ENCODE measurements around the gene XXYLT1.

Gene XXYLT1

GRCh38 chr3:195148549-195148948 lies 122.4 kb downstream of the XXYLT1 start:
- Histone ChIP-seq H3K4me3 (ENCODE audit: low read length) (no peak overlapping the region), H3K9ac (ENCODE audit: low read depth, low read length) (no peak overlapping the region)

GRCh38 chr3:195147649-195148080 lies 123.3 kb downstream of the XXYLT1 start:
- no peak overlapping the region for H3K4me2 ChIP-seq (ENCODE audit: low read length)
- H3K27me3 ChIP-seq (ENCODE audit: control insufficient read depth, insufficient read depth, low read length) = no peaks in the 10 kb centered on the region
- H3K36me3 ChIP-seq (ENCODE audit: insufficient read depth, low read length) = no peaks in the 10 kb centered on the region
- H3K9me3 ChIP-seq (replicated peaks; ENCODE audit: low read length) = no peaks in the 10 kb centered on the region
- peaks cover 9% of the 10 kb centered on the region for H3K4me1 ChIP-seq (ENCODE audit: control insufficient read depth, insufficient read depth, low read length)
- no peak overlapping the region for H3K4me3 ChIP-seq (ENCODE audit: low read length)
- no peak overlapping the region for H3K9ac ChIP-seq (ENCODE audit: low read depth, low read length)

More at GRCh38 chr3:195148549-195148948, 122.4 kb downstream of the XXYLT1 start:
- no peaks in the 10 kb centered on the region for H3K36me3 ChIP-seq (ENCODE audit: insufficient read depth, low read length)
- H3K9me3 ChIP-seq (replicated peaks; ENCODE audit: low read length) = no peaks in the 10 kb centered on the region
- H3K4me2 ChIP-seq (ENCODE audit: low read length) = no peak overlapping the region
- H3K4me1 ChIP-seq (ENCODE audit: control insufficient read depth, insufficient read depth, low read length) = peaks cover 9% of the 10 kb centered on the region
- H3K27me3 ChIP-seq (ENCODE audit: control insufficient read depth, insufficient read depth, low read length) = no peaks in the 10 kb centered on the region

GRCh38 chr3:195146131-195146530 lies 124.8 kb downstream of the XXYLT1 start:
- no peaks in the 10 kb centered on the region for H3K4me1 ChIP-seq (ENCODE audit: control insufficient read depth, insufficient read depth, low read length)
- H3K36me3 ChIP-seq (ENCODE audit: insufficient read depth, low read length) = no peaks in the 10 kb centered on the region
- no peak overlapping the region for H3K9ac ChIP-seq (ENCODE audit: low read depth, low read length)
- no peaks in the 10 kb centered on the region for H3K27me3 ChIP-seq (ENCODE audit: control insufficient read depth, insufficient read depth, low read length)
- H3K4me3 ChIP-seq (ENCODE audit: low read length) = no peak overlapping the region
- no peaks in the 10 kb centered on the region for H3K9me3 ChIP-seq (replicated peaks; ENCODE audit: low read length)
- H3K4me2 ChIP-seq (ENCODE audit: low read length) = no peak overlapping the region

- Histone ChIP-seq H3K9ac (ENCODE audit: low read depth, low read length) (no peak overlapping the region), H3K36me3 (ENCODE audit: insufficient read depth, low read length) (peaks cover 2% of the 10 kb centered on the region), H3K9me3 (replicated peaks; ENCODE audit: low read length) (no peaks in the 10 kb centered on the region), H3K4me2 (ENCODE audit: low read length) (no peak overlapping the region), H3K4me3 (ENCODE audit: low read length) (no peak overlapping the region), H3K27me3 (ENCODE audit: control insufficient read depth, insufficient read depth, low read length) (no peaks in the 10 kb centered on the region), H3K4me1 (ENCODE audit: control insufficient read depth, insufficient read depth, low read length) (no peaks in the 10 kb centered on the region)
Observed at GRCh38 chr3:195145579-195145978, 125.4 kb downstream of the XXYLT1 start.

DNA sequence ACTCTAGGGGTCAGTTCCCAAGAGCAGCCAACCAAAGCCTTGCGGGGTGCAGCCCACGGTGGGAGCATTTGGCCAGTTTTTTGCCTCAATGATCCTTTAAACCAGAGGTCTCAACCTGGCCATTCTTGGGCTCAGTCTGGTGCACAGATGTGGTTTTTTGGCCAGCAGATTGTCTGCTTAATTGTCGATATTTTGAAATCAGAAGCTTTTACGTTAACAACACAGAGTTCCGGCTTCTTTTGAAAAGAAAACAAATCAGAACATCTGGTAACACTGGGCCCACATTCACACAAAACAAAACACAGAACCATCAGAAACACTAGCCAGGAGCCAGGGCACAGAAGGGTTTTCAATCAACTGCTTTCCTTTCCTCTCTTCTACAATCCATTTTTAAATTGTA lies 127.7 kb downstream of the XXYLT1 start:
- no peak overlapping the region for H3K4me3 ChIP-seq (ENCODE audit: low read length)
- H3K4me1 ChIP-seq (ENCODE audit: control insufficient read depth, insufficient read depth, low read length) = no peaks in the 10 kb centered on the region
- no peaks in the 10 kb centered on the region for H3K9me3 ChIP-seq (replicated peaks; ENCODE audit: low read length)
- H3K4me2 ChIP-seq (ENCODE audit: low read length) = no peak overlapping the region
- no peak overlapping the region for H3K9ac ChIP-seq (ENCODE audit: low read depth, low read length)
- peaks cover 2% of the 10 kb centered on the region for H3K36me3 ChIP-seq (ENCODE audit: insufficient read depth, low read length)
- no peaks in the 10 kb centered on the region for H3K27me3 ChIP-seq (ENCODE audit: control insufficient read depth, insufficient read depth, low read length)

- H3K4me3 ChIP-seq (ENCODE audit: low read length) = no peak overlapping the region
- no peak overlapping the region for H3K4me2 ChIP-seq (ENCODE audit: low read length)
- H3K36me3 ChIP-seq (ENCODE audit: insufficient read depth, low read length) = peaks cover 2% of the 10 kb centered on the region
- no peak overlapping the region for H3K9ac ChIP-seq (ENCODE audit: low read depth, low read length)
- H3K27me3 ChIP-seq (ENCODE audit: control insufficient read depth, insufficient read depth, low read length) = no peaks in the 10 kb centered on the region
- H3K4me1 ChIP-seq (ENCODE audit: control insufficient read depth, insufficient read depth, low read length) = no peaks in the 10 kb centered on the region
- no peaks in the 10 kb centered on the region for H3K9me3 ChIP-seq (replicated peaks; ENCODE audit: low read length)
Observed at GRCh38 chr3:195142519-195142918, 128.4 kb downstream of the XXYLT1 start.

- H3K27me3 ChIP-seq (ENCODE audit: control insufficient read depth, insufficient read depth, low read length) = no peaks in the 10 kb centered on the region
Observed at GRCh38 chr3:195140816-195141793, 129.9 kb downstream of the XXYLT1 start.

DNA sequence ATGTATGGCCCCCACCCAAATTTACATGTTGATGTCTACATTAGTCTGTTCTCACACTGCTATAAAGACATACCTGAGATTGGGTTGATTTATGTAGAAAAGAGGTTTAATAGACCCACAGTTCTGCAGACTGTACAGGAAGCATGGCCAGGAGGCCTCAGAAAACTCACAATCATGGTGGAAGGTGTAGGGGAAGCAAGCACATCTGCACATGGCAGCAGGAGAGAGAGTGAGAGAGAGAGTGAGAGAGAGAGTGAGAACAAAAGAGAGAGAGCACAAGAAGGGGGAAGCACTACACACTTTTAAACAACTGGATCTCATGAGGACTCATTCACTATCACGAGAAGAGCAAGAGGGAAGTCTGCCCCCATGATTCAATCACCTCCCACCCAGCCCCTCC lies 130.5 kb downstream of the XXYLT1 start:
- H3K9ac ChIP-seq (ENCODE audit: low read depth, low read length) = no peak overlapping the region
- H3K9me3 ChIP-seq (replicated peaks; ENCODE audit: low read length) = no peaks in the 10 kb centered on the region
- no peaks in the 10 kb centered on the region for H3K4me1 ChIP-seq (ENCODE audit: control insufficient read depth, insufficient read depth, low read length)

More at GRCh38 chr3:195140816-195141793, 129.9 kb downstream of the XXYLT1 start:
- Histone ChIP-seq H3K4me3 (ENCODE audit: low read length) (no peak overlapping the region), H3K9me3 (replicated peaks; ENCODE audit: low read length) (no peaks in the 10 kb centered on the region), H3K4me1 (ENCODE audit: control insufficient read depth, insufficient read depth, low read length) (no peaks in the 10 kb centered on the region), H3K9ac (ENCODE audit: low read depth, low read length) (no peak overlapping the region), H3K4me2 (ENCODE audit: low read length) (no peak overlapping the region), H3K36me3 (ENCODE audit: insufficient read depth, low read length) (peaks cover 2% of the 10 kb centered on the region)

DNA sequence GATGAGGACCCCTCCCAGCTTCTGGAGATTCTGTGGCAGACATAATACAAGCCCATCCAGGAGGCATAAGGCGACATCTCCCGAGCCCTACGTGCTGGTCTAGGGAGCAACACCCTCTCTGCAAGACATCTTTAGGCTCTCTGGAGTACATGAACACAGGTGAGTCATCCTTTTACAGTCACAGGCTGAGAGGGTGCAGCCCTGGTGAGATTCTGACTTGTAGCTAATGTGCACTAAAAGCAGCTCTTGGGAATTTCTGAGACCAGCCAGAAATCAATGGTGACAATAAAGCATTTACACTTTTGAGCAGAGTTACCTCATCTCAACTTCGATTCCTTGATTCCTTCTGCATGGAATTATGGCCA lies 131.1 kb downstream of the XXYLT1 start:
- Histone ChIP-seq H3K4me2 (ENCODE audit: low read length) (no peak overlapping the region), H3K4me3 (ENCODE audit: low read length) (no peak overlapping the region), H3K27me3 (ENCODE audit: control insufficient read depth, insufficient read depth, low read length) (no peaks in the 10 kb centered on the region), H3K9ac (ENCODE audit: low read depth, low read length) (no peak overlapping the region), H3K9me3 (replicated peaks; ENCODE audit: low read length) (no peaks in the 10 kb centered on the region), H3K36me3 (ENCODE audit: insufficient read depth, low read length) (peaks cover 2% of the 10 kb centered on the region), H3K4me1 (ENCODE audit: control insufficient read depth, insufficient read depth, low read length) (no peaks in the 10 kb centered on the region)

More for the DNA sequence above, 130.5 kb downstream of the XXYLT1 start:
- peaks cover 2% of the 10 kb centered on the region for H3K36me3 ChIP-seq (ENCODE audit: insufficient read depth, low read length)
- H3K4me2 ChIP-seq (ENCODE audit: low read length) = no peak overlapping the region
- no peak overlapping the region for H3K4me3 ChIP-seq (ENCODE audit: low read length)
- H3K27me3 ChIP-seq (ENCODE audit: control insufficient read depth, insufficient read depth, low read length) = no peaks in the 10 kb centered on the region

- no peaks in the 10 kb centered on the region for H3K9me3 ChIP-seq (replicated peaks; ENCODE audit: low read length)
- H3K4me2 ChIP-seq (ENCODE audit: low read length) = no peak overlapping the region
- no peaks in the 10 kb centered on the region for H3K27me3 ChIP-seq (ENCODE audit: control insufficient read depth, insufficient read depth, low read length)
- peaks cover 2% of the 10 kb centered on the region for H3K36me3 ChIP-seq (ENCODE audit: insufficient read depth, low read length)
- no peak overlapping the region for H3K4me3 ChIP-seq (ENCODE audit: low read length)
- no peaks in the 10 kb centered on the region for H3K4me1 ChIP-seq (ENCODE audit: control insufficient read depth, insufficient read depth, low read length)
- no peak overlapping the region for H3K9ac ChIP-seq (ENCODE audit: low read depth, low read length)
Observed at GRCh38 chr3:195139091-195139875, 131.7 kb downstream of the XXYLT1 start.

All from skeletal muscle satellite cell (primary cell).